GM12892 (cell line): Measurements from ENCODE around the gene KCNG2.

Experiments
- POLR2A ChIP-seq: IDR thresholded peaks from 2 replicates; pipeline ENCODE4 v1.6.1; 2011; ENCODE audit warnings: low read depth, low read length, control low read depth
- TAF1 ChIP-seq: IDR thresholded peaks from 2 replicates; pipeline ENCODE4 v1.6.1; 2011; ENCODE audit warnings: low read depth, mild to moderate bottlenecking, control low read depth, low read length, borderline replicate concordance

GRCh38 chr18:79798999-79799370 is 1.2 kb downstream of the KCNG2 start:
- no peak for TF ChIP-seq TAF1
- TF ChIP-seq POLR2A: no peak
